Measurements from ENCODE around the gene MMP15. TPM values are rescaled to one million over a fixed set of nuclear protein-coding genes. Genes with fewer than 3 reads are reported as not detected.
A peak's percentile ranks its signal among the peaks of the same experiment; 100 is the strongest.

The MMP15 gene
- total and polyA plus RNA-seq, 2 of the 13 experiments (the other 11 are each of a cell fraction or from before 2014, with no cell fraction given): 35.2 to 44.9 TPM

DNA sequence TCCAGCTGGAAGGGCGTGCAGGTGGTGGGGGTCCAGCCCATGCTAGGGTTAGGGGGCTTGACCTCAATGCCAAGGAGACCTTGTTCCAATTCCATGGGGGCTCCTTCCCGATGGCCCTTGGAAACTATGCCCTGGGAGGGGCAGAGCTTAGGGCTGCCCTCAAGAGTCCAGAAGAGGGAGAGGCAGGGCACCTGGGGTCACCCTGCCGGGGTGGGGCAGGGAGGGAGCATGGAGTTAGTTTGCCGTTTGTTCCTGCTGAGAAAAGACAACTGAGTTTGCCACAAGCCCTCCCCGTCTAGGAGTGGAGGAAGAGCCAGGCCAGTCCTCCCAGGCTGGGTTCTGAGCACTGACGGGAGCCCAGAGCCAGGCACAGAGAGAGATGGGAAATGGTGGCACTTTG, 21.4 kb downstream of the MMP15 start:
- POLR2A ChIA-PET: no interaction called here
- DNase-seq (ENCODE audit: low spot score) (no peak), FAIRE-seq (no peak), ATAC-seq (peak; percentile 7)
- no peak for TF ChIP-seq HNRNPK (IDR thresholded peaks at IDR 0.05; ENCODE audit: low read depth, low read length, poor library complexity, severe bottlenecking)
- no peak for TF ChIP-seq POGZ (CRISPR knock-in tag; IDR thresholded peaks at IDR 0.05)
- no peak for TF ChIP-seq IKZF4 (CRISPR knock-in tag; IDR thresholded peaks at IDR 0.05; ENCODE audit: borderline replicate concordance, low read depth, not compliant biosample characterization)
- no peak for TF ChIP-seq MAZ (IDR thresholded peaks at IDR 0.05; ENCODE audit: borderline replicate concordance, low read depth, low read length)
- no peak for TF ChIP-seq MAZ (CRISPR knock-in tag; IDR thresholded peaks at IDR 0.05; ENCODE audit: low read depth)
- TF ChIP-seq, protein P1, sequence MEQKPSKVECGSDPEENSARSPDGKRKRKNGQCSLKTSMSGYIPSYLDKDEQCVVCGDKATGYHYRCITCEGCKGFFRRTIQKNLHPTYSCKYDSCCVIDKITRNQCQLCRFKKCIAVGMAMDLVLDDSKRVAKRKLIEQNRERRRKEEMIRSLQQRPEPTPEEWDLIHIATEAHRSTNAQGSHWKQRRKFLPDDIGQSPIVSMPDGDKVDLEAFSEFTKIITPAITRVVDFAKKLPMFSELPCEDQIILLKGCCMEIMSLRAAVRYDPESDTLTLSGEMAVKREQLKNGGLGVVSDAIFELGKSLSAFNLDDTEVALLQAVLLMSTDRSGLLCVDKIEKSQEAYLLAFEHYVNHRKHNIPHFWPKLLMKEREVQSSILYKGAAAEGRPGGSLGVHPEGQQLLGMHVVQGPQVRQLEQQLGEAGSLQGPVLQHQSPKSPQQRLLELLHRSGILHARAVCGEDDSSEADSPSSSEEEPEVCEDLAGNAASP (CRISPR knock-in tag; IDR thresholded peaks at IDR 0.05; ENCODE audit: borderline replicate concordance): 0 out of 2 replicates have a peak, but pooled peaks have one; percentile 27
- no peak for TF ChIP-seq SIX1 (CRISPR knock-in tag; IDR thresholded peaks at IDR 0.05; ENCODE audit: borderline replicate concordance)
- TF ChIP-seq, protein P2, sequence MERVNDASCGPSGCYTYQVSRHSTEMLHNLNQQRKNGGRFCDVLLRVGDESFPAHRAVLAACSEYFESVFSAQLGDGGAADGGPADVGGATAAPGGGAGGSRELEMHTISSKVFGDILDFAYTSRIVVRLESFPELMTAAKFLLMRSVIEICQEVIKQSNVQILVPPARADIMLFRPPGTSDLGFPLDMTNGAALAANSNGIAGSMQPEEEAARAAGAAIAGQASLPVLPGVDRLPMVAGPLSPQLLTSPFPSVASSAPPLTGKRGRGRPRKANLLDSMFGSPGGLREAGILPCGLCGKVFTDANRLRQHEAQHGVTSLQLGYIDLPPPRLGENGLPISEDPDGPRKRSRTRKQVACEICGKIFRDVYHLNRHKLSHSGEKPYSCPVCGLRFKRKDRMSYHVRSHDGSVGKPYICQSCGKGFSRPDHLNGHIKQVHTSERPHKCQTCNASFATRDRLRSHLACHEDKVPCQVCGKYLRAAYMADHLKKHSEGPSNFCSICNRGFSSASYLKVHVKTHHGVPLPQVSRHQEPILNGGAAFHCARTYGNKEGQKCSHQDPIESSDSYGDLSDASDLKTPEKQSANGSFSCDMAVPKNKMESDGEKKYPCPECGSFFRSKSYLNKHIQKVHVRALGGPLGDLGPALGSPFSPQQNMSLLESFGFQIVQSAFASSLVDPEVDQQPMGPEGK (CRISPR knock-in tag; IDR thresholded peaks at IDR 0.05): peak; percentile 24; the same call in 1 of the 2 replicates
- TF ChIP-seq FOXP1 (IDR thresholded peaks at IDR 0.05): no peak
- TF ChIP-seq FOXP1 (CRISPR knock-in tag; IDR thresholded peaks at IDR 0.05): no peak
- TF ChIP-seq NR2F6 (IDR thresholded peaks at IDR 0.05): 0 out of 2 replicates have a peak, but pooled peaks have one; percentile 11
- no peak for TF ChIP-seq NR2F6 (CRISPR knock-in tag; IDR thresholded peaks at IDR 0.05)
- no peak for TF ChIP-seq BHLHE40 (IDR thresholded peaks at IDR 0.05; ENCODE audit: low read length)
- 0 out of 2 replicates have a peak, but pooled peaks have one; percentile 26 for TF ChIP-seq ZNF709 (CRISPR knock-in tag; IDR thresholded peaks at IDR 0.05)
- TF ChIP-seq ZNF737 (CRISPR knock-in tag; IDR thresholded peaks at IDR 0.05; ENCODE audit: borderline replicate concordance): no peak
- TF ChIP-seq SSRP1 (CRISPR knock-in tag; IDR thresholded peaks at IDR 0.05): peak; percentile 42; the same call in 1 of the 2 replicates
- peak; percentile 4 for TF ChIP-seq AGO2 (optimal IDR thresholded peaks at IDR 0.05; ENCODE audit: low read depth, low read length)
- TF ChIP-seq POLR2G (IDR thresholded peaks at IDR 0.05; ENCODE audit: low read depth, low read length): peak; percentile 39; the same call in 1 of the 2 replicates
- Histone ChIP-seq H3K9ac (ENCODE audit: insufficient read depth, low read depth, low read length) (no peak overlapping the region), H3K79me2 (ENCODE audit: insufficient read depth, low read length) (no peaks in the 10 kb centered on the region), H4K20me1 (ENCODE audit: insufficient read depth, low read length) (no peaks in the 10 kb centered on the region), H3K36me3 (replicated peaks in 1 of 2; ENCODE audit: control insufficient read depth in 1 of 2, insufficient read depth in 2 of 2, low read length in 2 of 2) (peaks cover 22 to 25% of the 10 kb centered on the region in 2 experiments), H3K4me1 (ENCODE audit: insufficient read depth, low read length) (peaks cover 15% of the 10 kb centered on the region), H2AFZ (ENCODE audit: low read length) (no peak overlapping the region), H3K4me3 (replicated peaks in 1 of 3; ENCODE audit: insufficient read depth in 1 of 3, low read depth in 2 of 3, low read length in 3 of 3) (no peak overlapping the region), H3K9me3 (ENCODE audit: low read length) (no peaks in the 10 kb centered on the region), H3K27me3 (ENCODE audit: control insufficient read depth in 1 of 2, insufficient read depth in 2 of 2, low read length in 2 of 2) (peaks cover 3 to 13% of the 10 kb centered on the region in 2 experiments; a peak in 2 of 5 replicates), H3K27ac (ENCODE audit: extremely low read length, insufficient read depth, low read length) (no peak overlapping the region), H3K4me2 (ENCODE audit: low read depth, low read length) (no peak overlapping the region)
- in situ Hi-C loops (cut with HindIII; ENCODE audit: extremely low pct_ligation_motif_present, low pct_unique_long_range_greater_than_20kb) (no loop called here), intact Hi-C loops (cut with micrococcal nuclease; ENCODE audit: unreplicated experiment) (no loop called here)
- no TSS peak for BruUV-seq (replicated peaks)
- CTCF ChIA-PET (ENCODE audit: low intra/inter-chr PET ratio, low total read pairs): no interaction called here
- WGBS (ENCODE audit: low lambda C conversion rate): 35% methylated on average over 6 of the region's 6 CpGs

Measured in HepG2 (cell line).